PC-9 (cell line): Measurements from ENCODE around the gene C6orf163. TPM values are rescaled to one million over a fixed set of nuclear protein-coding genes. Genes with fewer than 3 reads are reported as not detected.

Experiments
- BruUV-seq: library from RNA; stranded (reverse); fragments of 400-500 nt; replicated peaks from 2 replicates; lab custom pipeline; 2021; lab: Mats Ljungman, UMichigan
- CTCF ChIA-PET: fragments of 300-600 bp; sonication (Branson Sonifier 250); formaldehyde crosslinking; loops from one replicate; lab custom pipeline; 2022; ENCODE audit warnings: antibody characterized with exemption; lab: Charles Lee
- POLR2A ChIA-PET: fragments of 300-600 bp; sonication (Branson Sonifier 250); formaldehyde crosslinking; loops from one replicate; lab custom pipeline; 2022; ENCODE audit warnings: antibody characterized with exemption; ENCODE audit not compliant: unreplicated experiment; lab: Charles Lee
- DNase-seq, 2 experiments: peaks; one replicate each; pipeline versions ENCODE4 v3.0.0 to v3.0.0-alpha.2; 2015 to 2022; ENCODE audit warnings: mixed read lengths in 1 of 2
- H2AFZ ChIP-seq: fragments of 200-600 bp; sonication (generic); 2 replicates; pipeline ENCODE4 v1.8.1; 2017; ENCODE audit warnings: antibody characterized with exemption
- H3F3A ChIP-seq: fragments of 200-600 bp; sonication (generic); 2 replicates; pipeline ENCODE4 v1.8.1; 2017; ENCODE audit warnings: antibody characterized with exemption, mild to moderate bottlenecking, low read depth; ENCODE audit not compliant: insufficient read depth
- H3K27ac ChIP-seq: fragments of 200-600 bp; sonication (generic); 2 replicates; pipeline ENCODE4 v1.6.1; 2016; ENCODE audit warnings: mixed run types
- H3K27me3 ChIP-seq: fragments of 200-600 bp; sonication (generic); 2 replicates; pipeline ENCODE4 v1.6.1; 2016; ENCODE audit warnings: low read depth, mixed run types; ENCODE audit not compliant: insufficient read depth
- H3K36me3 ChIP-seq: fragments of 200-600 bp; sonication (generic); 2 replicates; pipeline ENCODE4 v1.6.1; 2016; ENCODE audit warnings: low read depth, mixed run types
- H3K4me1 ChIP-seq: fragments of 200-600 bp; sonication (generic); replicated peaks from 2 replicates; pipeline ENCODE4 v1.6.1; 2016; ENCODE audit warnings: mixed run types; ENCODE audit not compliant: insufficient read depth
- H3K4me2 ChIP-seq: fragments of 200-600 bp; sonication (generic); 2 replicates; pipeline ENCODE4 v1.6.1; 2017; ENCODE audit warnings: mixed run types
- H3K4me3 ChIP-seq: fragments of 200-600 bp; sonication (generic); 2 replicates; pipeline ENCODE4 v1.6.1; 2016; ENCODE audit warnings: mixed run types
- H3K79me2 ChIP-seq: fragments of 200-600 bp; sonication (generic); 2 replicates; pipeline ENCODE4 v1.6.1; 2017; ENCODE audit warnings: low read depth, mixed run types
- H3K9me2 ChIP-seq: fragments of 200-600 bp; sonication (generic); 2 replicates; pipeline ENCODE4 v1.8.1; 2017; ENCODE audit warnings: mild to moderate bottlenecking; ENCODE audit not compliant: insufficient read depth
- H3K9me3 ChIP-seq: fragments of 200-600 bp; sonication (generic); 2 replicates; pipeline ENCODE4 v1.8.1; 2016; ENCODE audit warnings: low read depth; ENCODE audit not compliant: insufficient read depth
- H4K20me1 ChIP-seq: fragments of 200-600 bp; sonication (generic); 2 replicates; pipeline ENCODE4 v1.8.1; 2017; ENCODE audit not compliant: insufficient read depth
- EZH2 ChIP-seq: fragments of 200-600 bp; sonication (generic); IDR thresholded peaks from 2 replicates; pipeline ENCODE4 v1.8.0; 2017; ENCODE audit warnings: antibody characterized with exemption, low read depth
- intact Hi-C: fragments of 100-400 bp; cut with micrococcal nuclease; formaldehyde crosslinking; loops from one replicate; pipeline ENCODE4 v1.10.0; 2022; ENCODE audit not compliant: unreplicated experiment
- total RNA-seq: library from RNA; stranded (reverse); gene quantifications from 2 replicates; pipeline ENCODE4 v1.2.3, GENCODE V29; 2021
- TF ChIP-seq, protein P1 (sequence below): fragments of 200-600 bp; sonication (generic); conservative IDR thresholded peaks from 2 replicates; pipeline ENCODE4 v1.6.1; 2017; ENCODE audit warnings: mixed run types, antibody characterized with exemption, mild to moderate bottlenecking, moderate library complexity

The C6orf163 gene
- total RNA-seq, 1 experiment from 2014 or later: 2.0 TPM

DNA sequence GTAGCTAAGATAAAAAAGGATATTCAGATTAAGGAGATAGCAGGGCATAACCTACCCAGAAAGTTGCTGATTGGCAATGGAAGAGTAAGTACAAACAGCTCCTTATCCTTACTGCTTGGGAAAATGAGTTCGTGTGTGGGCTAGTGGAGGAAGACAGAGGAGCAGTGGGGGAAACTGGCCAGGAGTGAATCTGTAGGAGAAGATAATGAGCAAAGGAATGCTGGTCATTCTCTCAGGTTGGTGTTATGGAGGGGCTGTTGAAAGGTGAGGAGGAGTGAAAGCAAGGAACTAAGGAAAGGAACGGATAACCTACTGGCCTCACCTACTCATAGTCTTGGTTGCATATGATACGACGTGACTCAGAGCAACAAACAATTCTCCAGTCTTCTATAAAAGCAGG lies 8.2 kb upstream of the C6orf163 start:
- TF ChIP-seq EZH2: no peak
- TF ChIP-seq, protein P1, sequence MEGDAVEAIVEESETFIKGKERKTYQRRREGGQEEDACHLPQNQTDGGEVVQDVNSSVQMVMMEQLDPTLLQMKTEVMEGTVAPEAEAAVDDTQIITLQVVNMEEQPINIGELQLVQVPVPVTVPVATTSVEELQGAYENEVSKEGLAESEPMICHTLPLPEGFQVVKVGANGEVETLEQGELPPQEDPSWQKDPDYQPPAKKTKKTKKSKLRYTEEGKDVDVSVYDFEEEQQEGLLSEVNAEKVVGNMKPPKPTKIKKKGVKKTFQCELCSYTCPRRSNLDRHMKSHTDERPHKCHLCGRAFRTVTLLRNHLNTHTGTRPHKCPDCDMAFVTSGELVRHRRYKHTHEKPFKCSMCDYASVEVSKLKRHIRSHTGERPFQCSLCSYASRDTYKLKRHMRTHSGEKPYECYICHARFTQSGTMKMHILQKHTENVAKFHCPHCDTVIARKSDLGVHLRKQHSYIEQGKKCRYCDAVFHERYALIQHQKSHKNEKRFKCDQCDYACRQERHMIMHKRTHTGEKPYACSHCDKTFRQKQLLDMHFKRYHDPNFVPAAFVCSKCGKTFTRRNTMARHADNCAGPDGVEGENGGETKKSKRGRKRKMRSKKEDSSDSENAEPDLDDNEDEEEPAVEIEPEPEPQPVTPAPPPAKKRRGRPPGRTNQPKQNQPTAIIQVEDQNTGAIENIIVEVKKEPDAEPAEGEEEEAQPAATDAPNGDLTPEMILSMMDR: no peak
- Histone ChIP-seq H4K20me1 (no peaks in the 10 kb centered on the region), H3K27ac (no peak overlapping the region), H3K79me2 (no peaks in the 10 kb centered on the region), H3K9me3 (no peaks in the 10 kb centered on the region), H3K4me3 (no peak overlapping the region), H3F3A (no peaks in the 10 kb centered on the region), H3K27me3 (no peaks in the 10 kb centered on the region), H3K36me3 (no peaks in the 10 kb centered on the region), H3K4me1 (no peaks in the 10 kb centered on the region), H3K9me2 (no peaks in the 10 kb centered on the region), H3K4me2 (no peak overlapping the region), H2AFZ (no peak overlapping the region)
- no peak for DNase-seq
- intact Hi-C loops: no loop called here
- BruUV-seq: no TSS peak
- CTCF ChIA-PET: no interaction called here
- POLR2A ChIA-PET: no interaction called here

DNA sequence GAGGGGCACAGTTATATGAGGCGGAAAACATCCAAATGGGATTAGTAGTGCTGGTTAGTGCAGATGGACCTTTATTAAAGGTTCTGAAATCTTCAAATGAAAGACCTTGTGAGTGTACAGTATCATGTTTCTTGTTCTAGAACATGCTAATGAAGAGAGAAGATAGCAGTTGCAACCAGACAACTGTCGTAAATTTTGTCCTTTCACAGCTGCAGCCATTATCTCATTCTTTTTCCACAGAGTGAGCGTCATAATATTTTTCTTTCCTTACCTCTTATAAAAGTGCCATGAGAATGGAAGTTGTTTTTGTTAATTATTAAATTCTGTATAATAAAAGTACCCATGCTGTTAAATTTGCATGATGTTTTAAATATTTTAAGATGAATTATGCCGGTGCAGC lies 4.4 kb upstream of the C6orf163 start:
- intact Hi-C loops: no loop called here
- H3K4me1 ChIP-seq: no peaks in the 10 kb centered on the region
- POLR2A ChIA-PET: no interaction called here
- H3K36me3 ChIP-seq: no peaks in the 10 kb centered on the region
- TF ChIP-seq EZH2: no peak
- TF ChIP-seq, protein P1: no peak
- H2AFZ ChIP-seq: no peak overlapping the region
- no peaks in the 10 kb centered on the region for H3K27me3 ChIP-seq
- no peak for DNase-seq
- BruUV-seq: no TSS peak
- H3K27ac ChIP-seq: no peak overlapping the region
- H3K9me2 ChIP-seq: no peaks in the 10 kb centered on the region
- CTCF ChIA-PET: no interaction called here
- no peaks in the 10 kb centered on the region for H4K20me1 ChIP-seq
- H3K4me3 ChIP-seq: no peak overlapping the region
- no peaks in the 10 kb centered on the region for H3K9me3 ChIP-seq
- H3F3A ChIP-seq: no peaks in the 10 kb centered on the region
- H3K4me2 ChIP-seq: no peak overlapping the region
- H3K79me2 ChIP-seq: no peaks in the 10 kb centered on the region

GRCh38 chr6:87341158-87341557 lies 3.5 kb upstream of the C6orf163 start:
- no peak overlapping the region for H3K27ac ChIP-seq

More at GRCh38 chr6:87341158-87341557, 3.5 kb upstream of the C6orf163 start:
- Histone ChIP-seq H3F3A (no peaks in the 10 kb centered on the region), H3K4me2 (no peak overlapping the region), H4K20me1 (no peaks in the 10 kb centered on the region), H2AFZ (no peak overlapping the region), H3K27me3 (no peaks in the 10 kb centered on the region), H3K79me2 (no peaks in the 10 kb centered on the region), H3K9me2 (no peaks in the 10 kb centered on the region), H3K9me3 (no peaks in the 10 kb centered on the region), H3K4me3 (no peak overlapping the region), H3K36me3 (no peaks in the 10 kb centered on the region), H3K4me1 (no peaks in the 10 kb centered on the region)
- DNase-seq: no peak
- no peak for TF ChIP-seq EZH2
- TF ChIP-seq, protein P1: no peak
- intact Hi-C loops: no loop called here
- POLR2A ChIA-PET: no interaction called here
- no TSS peak for BruUV-seq
- CTCF ChIA-PET: no interaction called here
